Effector memory CD4-positive, alpha-beta T cell (primary cell): ENCODE results near the gene OPRD1.
A peak's percentile ranks its signal among the peaks of the same experiment; 100 is the strongest.

Experiments
- DNase-seq, 3 donors: peaks; one replicate each; pipeline ENCODE4 v3.0.0-alpha.2; 2020
- H3K27ac ChIP-seq: 2 replicates; pipeline ENCODE4 v1.7.0; 2013; ENCODE audit warnings: mild to moderate bottlenecking, low read length, moderate library complexity; ENCODE audit not compliant: insufficient read depth, poor library complexity, severe bottlenecking
- H3K27me3 ChIP-seq: replicated peaks from 2 replicates; pipeline ENCODE4 v1.7.0; 2013; ENCODE audit warnings: mild to moderate bottlenecking, low read length; ENCODE audit not compliant: insufficient read depth, control insufficient read depth, poor library complexity, severe bottlenecking
- H3K36me3 ChIP-seq: 2 replicates; pipeline ENCODE4 v1.7.0; 2013; ENCODE audit warnings: mild to moderate bottlenecking, low read length, moderate library complexity; ENCODE audit not compliant: control insufficient read depth, insufficient read depth
- H3K4me1 ChIP-seq: 2 replicates; pipeline ENCODE4 v1.7.0; 2013; ENCODE audit warnings: low read length, mild to moderate bottlenecking; ENCODE audit not compliant: control insufficient read depth, insufficient read depth, poor library complexity, severe bottlenecking
- H3K4me3 ChIP-seq: 2 replicates; pipeline ENCODE4 v1.7.0; 2013; ENCODE audit warnings: low read length, low read depth, mild to moderate bottlenecking; ENCODE audit not compliant: insufficient read depth, poor library complexity, severe bottlenecking
- H3K9me3 ChIP-seq: 2 replicates; pipeline ENCODE4 v1.7.0; 2013; ENCODE audit warnings: mild to moderate bottlenecking, low read length, moderate library complexity; ENCODE audit not compliant: control insufficient read depth

OPRD1 gene

DNA sequence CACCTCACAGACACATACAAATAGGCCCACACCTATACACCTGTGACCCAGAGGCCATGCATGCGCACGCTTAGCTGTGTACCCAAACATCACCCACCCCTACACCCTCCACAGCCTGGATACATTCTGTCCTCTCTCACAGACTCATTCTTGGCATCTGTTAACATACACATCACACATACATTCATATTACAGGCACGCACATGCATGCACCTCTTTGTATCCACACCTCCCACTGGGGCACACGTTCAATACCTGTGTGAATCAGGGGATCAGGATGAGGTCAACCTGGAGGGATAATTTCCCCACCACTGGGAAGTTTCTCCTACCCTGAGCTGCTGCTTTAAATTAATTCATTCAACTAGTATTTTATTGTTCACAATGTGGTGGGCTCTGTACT is 66.8 kb downstream of the OPRD1 start:
- no peak overlapping the region for H3K4me3 ChIP-seq
- H3K36me3 ChIP-seq = no peaks in the 10 kb centered on the region
- no peak overlapping the region for H3K27ac ChIP-seq
- H3K27me3 ChIP-seq = no peaks in the 10 kb centered on the region
- no peaks in the 10 kb centered on the region for H3K4me1 ChIP-seq
- H3K9me3 ChIP-seq = no peaks in the 10 kb centered on the region
- DNase-seq = no peak

DNA sequence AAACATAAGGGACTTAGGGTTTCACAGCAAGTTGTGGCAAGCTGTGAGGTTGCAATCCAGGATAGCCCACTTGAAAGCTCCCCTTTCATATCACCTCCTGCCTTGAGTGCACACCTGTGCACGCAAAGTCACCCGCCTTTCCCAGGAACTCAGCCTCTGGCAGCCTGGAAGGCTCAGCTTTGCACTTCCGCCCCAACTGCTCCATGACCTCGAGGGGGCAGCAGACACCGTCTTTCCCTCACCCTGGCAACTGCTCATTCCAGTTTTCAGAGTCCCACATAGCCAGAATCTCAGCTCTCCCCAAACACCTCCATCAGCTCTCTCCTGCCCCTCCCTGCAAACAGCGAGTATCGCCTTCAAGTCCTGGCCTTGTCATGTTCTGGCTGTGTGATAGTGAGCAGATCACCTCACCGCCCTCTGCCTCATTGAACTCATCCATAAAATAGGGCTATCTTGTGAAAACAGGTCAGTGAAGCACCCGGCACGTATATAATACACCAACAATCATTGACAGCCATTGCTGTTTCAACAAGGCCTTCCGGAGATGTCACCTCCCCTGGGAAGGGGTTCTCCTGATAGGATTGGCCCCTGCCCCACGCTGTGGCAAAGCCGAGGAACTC is 70.1 kb downstream of the OPRD1 start:
- no peak overlapping the region for H3K27ac ChIP-seq
- H3K4me1 ChIP-seq = peaks cover 25% of the 10 kb centered on the region
- no peaks in the 10 kb centered on the region for H3K27me3 ChIP-seq
- peak; percentile 61 to 72 (median 64) for DNase-seq
- H3K9me3 ChIP-seq = no peaks in the 10 kb centered on the region
- H3K36me3 ChIP-seq = no peaks in the 10 kb centered on the region
- no peak overlapping the region for H3K4me3 ChIP-seq

GRCh38 chr1:28883242-28883616 is 71.3 kb downstream of the OPRD1 start:
- Histone ChIP-seq H3K27me3 (no peaks in the 10 kb centered on the region), H3K27ac (no peak overlapping the region), H3K36me3 (no peaks in the 10 kb centered on the region), H3K9me3 (no peaks in the 10 kb centered on the region), H3K4me1 (peaks cover 32% of the 10 kb centered on the region), H3K4me3 (no peak overlapping the region)
- no peak for DNase-seq

DNA sequence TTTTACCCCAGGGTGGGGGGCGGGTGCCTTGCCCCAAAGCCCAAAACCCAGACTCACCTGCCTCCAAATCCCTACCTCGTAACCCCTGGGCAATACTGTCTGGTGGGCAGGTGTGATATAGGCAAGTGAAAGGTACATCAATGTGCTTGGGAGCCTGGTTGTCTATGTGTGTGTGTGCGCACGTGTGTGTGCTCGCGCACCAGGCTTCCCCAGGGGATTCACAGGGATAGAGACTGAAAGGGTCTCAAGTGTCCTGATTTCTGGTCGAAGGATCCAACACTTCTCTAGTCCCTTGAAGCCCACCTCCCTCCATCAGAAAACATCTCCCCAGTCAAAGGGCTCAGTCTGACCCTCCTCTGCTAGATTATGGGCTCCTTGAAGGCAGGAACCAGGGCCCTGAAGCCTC is 73.5 kb downstream of the OPRD1 start:
- H3K4me1 ChIP-seq = peaks cover 41% of the 10 kb centered on the region
- H3K27ac ChIP-seq = peak overlapping the region; percentile 88
- no peak overlapping the region for H3K4me3 ChIP-seq
- no peaks in the 10 kb centered on the region for H3K36me3 ChIP-seq
- DNase-seq = no peak
- H3K9me3 ChIP-seq = no peaks in the 10 kb centered on the region
- no peaks in the 10 kb centered on the region for H3K27me3 ChIP-seq

DNA sequence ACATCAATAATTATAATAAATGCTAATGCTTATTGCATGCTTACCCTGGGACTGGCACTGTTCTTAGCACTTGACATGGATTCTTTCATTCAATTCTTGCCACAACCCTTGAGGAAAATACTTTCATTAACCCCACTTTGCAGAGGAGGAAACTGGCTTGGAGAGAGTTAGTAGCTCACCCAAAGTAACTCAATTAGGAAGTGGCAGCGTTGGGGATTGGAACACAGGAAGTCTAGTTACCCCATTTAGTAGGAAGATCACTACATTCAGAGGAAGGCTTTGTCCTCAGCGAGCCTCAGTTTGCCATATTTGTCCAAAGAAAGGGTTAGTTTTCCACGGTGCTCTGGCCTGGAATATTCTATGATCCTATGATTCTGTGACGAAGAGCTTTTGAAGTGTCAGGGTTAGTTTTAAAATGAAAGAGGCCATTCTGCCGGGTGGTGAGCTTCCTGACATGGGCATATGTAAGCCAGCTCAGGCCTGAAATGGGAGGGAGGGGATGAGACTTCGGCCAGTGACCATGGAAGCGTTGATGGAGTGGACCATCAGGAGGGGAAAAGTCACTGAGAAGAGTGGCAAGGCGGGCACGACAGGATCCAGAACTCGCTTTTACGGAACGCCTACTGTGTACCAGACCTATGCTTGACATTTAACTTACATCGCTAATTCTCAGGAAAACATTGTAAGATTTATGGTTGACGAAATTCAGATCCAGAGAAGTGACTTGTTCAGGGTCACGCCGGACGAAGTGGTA is 74.2 kb downstream of the OPRD1 start:
- H3K36me3 ChIP-seq = no peaks in the 10 kb centered on the region
- H3K27ac ChIP-seq = peak overlapping the region; percentile 88
- no peaks in the 10 kb centered on the region for H3K27me3 ChIP-seq
- H3K4me1 ChIP-seq = peaks cover 41% of the 10 kb centered on the region
- H3K4me3 ChIP-seq = no peak overlapping the region
- no peaks in the 10 kb centered on the region for H3K9me3 ChIP-seq
- DNase-seq = no peak

DNA sequence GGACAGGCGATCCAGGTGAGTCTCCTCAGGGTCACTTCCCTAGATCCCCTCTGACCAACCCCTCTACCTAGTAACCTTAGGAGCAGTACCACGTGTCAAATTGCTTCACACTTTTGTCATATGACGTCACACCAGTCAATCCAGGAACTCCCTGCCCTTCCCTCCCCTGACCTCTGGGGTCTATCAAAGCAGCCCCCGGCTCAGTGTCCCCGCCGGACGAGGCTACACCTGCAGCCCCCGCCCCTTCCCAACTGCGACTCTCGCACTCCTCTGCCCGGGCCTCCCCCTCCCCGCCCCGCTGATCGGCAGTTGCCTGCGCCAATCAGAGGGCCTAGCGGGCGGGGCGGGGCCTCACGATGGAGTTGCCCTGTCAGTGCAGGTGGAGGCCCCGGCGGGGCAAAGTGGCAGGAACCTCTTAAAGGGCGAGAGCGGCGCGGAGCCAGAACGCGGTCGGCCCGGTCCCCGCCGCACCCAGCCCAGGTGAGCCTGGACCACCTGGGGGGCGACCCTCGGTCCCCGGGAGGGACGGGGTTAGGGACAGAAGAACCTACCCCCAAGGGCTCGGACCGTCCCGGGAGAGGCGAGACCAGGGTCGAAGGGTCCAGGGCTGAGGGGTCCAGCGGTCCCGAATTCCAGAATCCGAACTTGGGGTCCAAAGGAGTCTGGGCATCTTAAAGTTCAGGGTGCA is 74.9 kb downstream of the OPRD1 start:
- DNase-seq = peak; percentile 79 to 85 (median 84)
- Histone ChIP-seq H3K27ac (peak overlapping the region; percentile 88), H3K4me1 (peaks cover 41% of the 10 kb centered on the region), H3K36me3 (no peaks in the 10 kb centered on the region), H3K9me3 (no peaks in the 10 kb centered on the region), H3K27me3 (no peaks in the 10 kb centered on the region), H3K4me3 (peak overlapping the region; percentile 95)

- H3K27ac ChIP-seq = peak overlapping the region; percentile 88
- H3K27me3 ChIP-seq = no peaks in the 10 kb centered on the region
- H3K9me3 ChIP-seq = no peaks in the 10 kb centered on the region
- H3K4me1 ChIP-seq = peaks cover 41% of the 10 kb centered on the region
- H3K36me3 ChIP-seq = no peaks in the 10 kb centered on the region
- peak; percentile 71 to 75 (median 72) for DNase-seq
- H3K4me3 ChIP-seq = peak overlapping the region; percentile 95
These were observed 75.5 kb downstream of the OPRD1 start for GRCh38 chr1:28887419-28887834.

DNA sequence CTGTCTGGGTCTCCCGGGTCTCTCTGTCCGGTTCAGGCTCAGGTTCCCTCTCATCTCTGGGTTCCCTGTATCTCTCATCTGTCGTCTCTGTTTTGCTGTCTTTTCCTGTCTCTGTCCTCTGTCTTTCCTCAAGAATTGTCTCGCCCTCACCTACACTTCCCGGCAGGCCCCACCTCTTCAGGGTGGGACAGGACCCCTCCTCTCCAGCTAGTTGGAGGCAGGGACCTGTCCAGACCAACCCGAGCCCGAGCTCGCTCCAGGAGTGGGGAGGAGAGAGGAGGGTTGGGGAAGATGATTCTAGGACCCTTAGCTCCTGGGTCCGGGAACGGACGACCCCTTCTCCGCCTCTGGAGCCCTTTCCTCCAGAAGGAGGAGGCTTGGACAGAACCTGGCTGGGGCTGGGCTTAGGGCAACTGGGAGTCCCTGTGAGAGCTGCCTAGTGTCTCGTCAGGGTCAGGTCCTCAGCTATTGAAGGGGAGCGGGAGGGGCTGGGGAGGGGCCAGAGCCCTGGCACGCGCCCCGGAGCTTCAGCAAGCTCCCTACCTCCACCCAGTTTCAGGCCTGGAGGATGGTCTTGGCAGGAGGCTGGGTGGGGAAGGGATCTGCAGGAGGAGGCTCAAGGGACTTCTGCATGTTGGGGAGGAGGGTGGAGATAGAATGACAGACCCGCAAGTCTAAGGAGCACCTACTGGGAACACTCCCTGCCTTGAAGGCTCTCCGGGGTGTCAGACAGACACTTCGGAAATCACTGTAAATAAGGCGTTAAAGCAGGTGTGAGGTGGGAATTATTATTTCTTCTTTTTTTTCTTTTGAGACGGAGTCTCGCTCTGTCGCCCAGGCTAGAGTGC is 76.1 kb downstream of the OPRD1 start:
- Histone ChIP-seq H3K4me3 (peak overlapping the region; percentile 95), H3K27me3 (no peaks in the 10 kb centered on the region), H3K27ac (peak overlapping the region; percentile 88), H3K9me3 (no peaks in the 10 kb centered on the region), H3K36me3 (no peaks in the 10 kb centered on the region), H3K4me1 (peaks cover 41% of the 10 kb centered on the region)
- DNase-seq = no peak

- H3K4me1 ChIP-seq = peaks cover 41% of the 10 kb centered on the region
- no peak overlapping the region for H3K27ac ChIP-seq
- DNase-seq = no peak
- no peak overlapping the region for H3K4me3 ChIP-seq
- H3K9me3 ChIP-seq = no peaks in the 10 kb centered on the region
- no peaks in the 10 kb centered on the region for H3K27me3 ChIP-seq
- H3K36me3 ChIP-seq = no peaks in the 10 kb centered on the region
These were observed 76.9 kb downstream of the OPRD1 start for GRCh38 chr1:28888915-28889314.
